GM19025 (cell line): ENCODE results near the gene SPAG16.
A peak's percentile ranks its signal among the peaks of the same experiment; 100 is the strongest.

Experiments used
- ATAC-seq: cut with Tn5 transposase; IDR thresholded peaks from one replicate; pipeline ENCODE4 v1.9.1; 2021; ENCODE audit warnings: mild to moderate bottlenecking, low read depth, moderate library complexity; ENCODE audit not compliant: unreplicated experiment

Gene SPAG16

GRCh38 chr2:213766465-213766901 lies 482.2 kb downstream of the SPAG16 start:
- peak; percentile 97 for ATAC-seq

- ATAC-seq = no peak
These were observed 503.6 kb downstream of the SPAG16 start for GRCh38 chr2:213787869-213788268.

GRCh38 chr2:213789940-213790339 lies 505.7 kb downstream of the SPAG16 start:
- no peak for ATAC-seq

- no peak for ATAC-seq
These were observed 507.8 kb downstream of the SPAG16 start for GRCh38 chr2:213792045-213792444.

GRCh38 chr2:213806125-213806726 lies 522.0 kb downstream of the SPAG16 start:
- ATAC-seq = no peak

- no peak for ATAC-seq
These were observed 532.3 kb downstream of the SPAG16 start for GRCh38 chr2:213816583-213816982.

GRCh38 chr2:213818436-213818835 lies 534.2 kb downstream of the SPAG16 start:
- no peak for ATAC-seq

GRCh38 chr2:213834331-213834730 lies 550.1 kb downstream of the SPAG16 start:
- no peak for ATAC-seq

GRCh38 chr2:213834746-213835145 lies 550.5 kb downstream of the SPAG16 start:
- ATAC-seq = no peak

- ATAC-seq = no peak
These were observed 562.6 kb downstream of the SPAG16 start for GRCh38 chr2:213846856-213847255.

- no peak for ATAC-seq
These were observed 563.1 kb downstream of the SPAG16 start for GRCh38 chr2:213847316-213847715.

- ATAC-seq = no peak
These were observed 564.4 kb downstream of the SPAG16 start for GRCh38 chr2:213848631-213849030.

GRCh38 chr2:213861638-213862037 lies 577.4 kb downstream of the SPAG16 start:
- ATAC-seq = no peak

- ATAC-seq = no peak
These were observed 578.3 kb downstream of the SPAG16 start for GRCh38 chr2:213862407-213863076.

- ATAC-seq = no peak
These were observed 579.3 kb downstream of the SPAG16 start for GRCh38 chr2:213863541-213863940.

- no peak for ATAC-seq
These were observed 584.3 kb downstream of the SPAG16 start for GRCh38 chr2:213868526-213868925.

GRCh38 chr2:213885485-213885884 lies 601.2 kb downstream of the SPAG16 start:
- no peak for ATAC-seq

GRCh38 chr2:213914510-213914909 lies 630.2 kb downstream of the SPAG16 start:
- ATAC-seq = no peak

GRCh38 chr2:213920014-213920413 lies 635.8 kb downstream of the SPAG16 start:
- no peak for ATAC-seq

GRCh38 chr2:213923543-213923942 lies 639.3 kb downstream of the SPAG16 start:
- no peak for ATAC-seq

- peak; percentile 95 for ATAC-seq
These were observed 650.3 kb downstream of the SPAG16 start for GRCh38 chr2:213934560-213934959.

GRCh38 chr2:213958086-213958485 lies 673.8 kb downstream of the SPAG16 start:
- ATAC-seq = no peak
